Measurements from ENCODE around the gene PPIF.
A peak's percentile ranks its signal among the peaks of the same experiment; 100 is the strongest.

The PPIF gene

GRCh38 chr10:79374312-79375191 is 27.3 kb downstream of the PPIF start:
- peak; percentile 61 for DNase-seq (ENCODE audit: low spot score)

GRCh38 chr10:79375321-79376077 is 28.2 kb downstream of the PPIF start:
- DNase-seq (ENCODE audit: low spot score): no peak

GRCh38 chr10:79376078-79376628 is 28.9 kb downstream of the PPIF start:
- no peak for DNase-seq (ENCODE audit: low spot score)

- no peak for DNase-seq (ENCODE audit: low spot score)
Observed at GRCh38 chr10:79376751-79377556, 29.7 kb downstream of the PPIF start.

- no peak for DNase-seq (ENCODE audit: low spot score)
Observed at GRCh38 chr10:79377557-79378382, 30.5 kb downstream of the PPIF start.

- no peak for DNase-seq (ENCODE audit: low spot score)
Observed at GRCh38 chr10:79378383-79378646, 31.0 kb downstream of the PPIF start.

- no peak for DNase-seq (ENCODE audit: low spot score)
Observed at GRCh38 chr10:79378647-79379511, 31.6 kb downstream of the PPIF start.

GRCh38 chr10:79379512-79380124 is 32.3 kb downstream of the PPIF start:
- no peak for DNase-seq (ENCODE audit: low spot score)

- no peak for DNase-seq (ENCODE audit: low spot score)
Observed at GRCh38 chr10:79380125-79380945, 33.1 kb downstream of the PPIF start.

- DNase-seq (ENCODE audit: low spot score): no peak
Observed at GRCh38 chr10:79380946-79381721, 33.9 kb downstream of the PPIF start.

GRCh38 chr10:79381804-79382221 is 34.5 kb downstream of the PPIF start:
- no peak for DNase-seq (ENCODE audit: low spot score)

GRCh38 chr10:79382491-79382941 is 35.2 kb downstream of the PPIF start:
- DNase-seq (ENCODE audit: low spot score): no peak

- DNase-seq (ENCODE audit: low spot score): no peak
Observed at GRCh38 chr10:79383974-79384606, 36.8 kb downstream of the PPIF start.

GRCh38 chr10:79384773-79385391 is 37.6 kb downstream of the PPIF start:
- no peak for DNase-seq (ENCODE audit: low spot score)

- DNase-seq (ENCODE audit: low spot score): no peak
Observed at GRCh38 chr10:79385392-79385795, 38.1 kb downstream of the PPIF start.

GRCh38 chr10:79385804-79386531 is 38.7 kb downstream of the PPIF start:
- DNase-seq (ENCODE audit: low spot score): no peak

Data from NAMALWA (cell line).